Stimulated activated naive B cell treated with anti-CD40 and anti-IgM and Interleukin-4, amounts not matched to agents 10 μg/mL and 1 μg/mL and 100 μg/mL, for 72 hours (primary cell): ENCODE results near the gene DHX16.
A peak's percentile ranks its signal among the peaks of the same experiment; 100 is the strongest.

ENCODE experiments used
- ATAC-seq, 2 donors: fragments of 150-1000 bp; cut with Tn5 transposase; replicated peaks; 2 replicates each; pipeline ENCODE4 v1.10.0; 2021; ENCODE audit warnings: moderate library complexity in 1 of 2
- DNase-seq: peaks from one replicate; pipeline ENCODE4 v3.0.0; 2021
- H3K27ac Mint-ChIP-seq: one replicate; pipeline ENCODE4 v1.8.0; 2022; ENCODE audit warnings: mild to moderate bottlenecking, mixed read lengths
- H3K27me3 Mint-ChIP-seq, 2 donors: one replicate each; pipeline ENCODE4 v1.8.0; 2022; ENCODE audit warnings: mixed read lengths in 2 of 2
- H3K36me3 Mint-ChIP-seq, 2 donors: one replicate each; pipeline ENCODE4 v1.8.0; 2022; ENCODE audit warnings: mixed read lengths in 2 of 2, mild to moderate bottlenecking in 1 of 2
- H3K4me1 Mint-ChIP-seq, 2 donors: one replicate each; pipeline ENCODE4 v1.8.0; 2022; ENCODE audit warnings: mixed read lengths in 2 of 2, mild to moderate bottlenecking in 1 of 2
- H3K4me3 Mint-ChIP-seq, 2 donors: one replicate each; pipeline ENCODE4 v1.8.0; 2022; ENCODE audit warnings: mild to moderate bottlenecking in 2 of 2, mixed read lengths in 2 of 2, moderate library complexity in 1 of 2
- H3K9me3 Mint-ChIP-seq, 2 donors: one replicate each; pipeline ENCODE4 v1.8.0; 2022; ENCODE audit warnings: mixed read lengths in 2 of 2, mild to moderate bottlenecking in 1 of 2

DHX16 gene

GRCh38 chr6:30686908-30687658 lies 14.3 kb upstream of the DHX16 start:
- Mint-ChIP-seq H3K9me3 (no peaks in the 10 kb centered on the region), H3K27me3 (no peaks in the 10 kb centered on the region), H3K27ac (peak overlapping the region; percentile 91), H3K4me3 (peak overlapping the region; percentile 89 to 99), H3K36me3 (peaks cover 44 to 56% of the 10 kb centered on the region in 2 donors), H3K4me1 (peaks cover 47 to 61% of the 10 kb centered on the region in 2 donors)
- DNase-seq (peak; percentile 96), ATAC-seq (peak; percentile 52 to 64)

- no peaks in the 10 kb centered on the region for H3K27me3 Mint-ChIP-seq
- H3K4me3 Mint-ChIP-seq = peak within 1 kb of the TSS; percentile 89 to 99
- peak within 1 kb of the TSS; percentile 91 for H3K27ac Mint-ChIP-seq
- H3K36me3 Mint-ChIP-seq = peaks cover 48 to 65% of the 10 kb centered on the region in 2 donors
- H3K4me1 Mint-ChIP-seq = peaks cover 46 to 69% of the 10 kb centered on the region in 2 donors
- DNase-seq (peak; percentile 73), ATAC-seq (peak; percentile 32 to 40)
- H3K9me3 Mint-ChIP-seq = no peaks in the 10 kb centered on the region
Observed at GRCh38 chr6:30686009-30686907, 13.5 kb upstream of the DHX16 start, which contains the start of gene PPP1R18. Gene PPP1R18, minus strand, starts transcription at chr6:30686645. Its CDS starts 627 bp downstream, at chr6:30686018.

- Mint-ChIP-seq H3K4me1 (peaks cover 49 to 74% of the 10 kb centered on the region in 2 donors), H3K27ac (peak overlapping the region; percentile 91), H3K27me3 (no peaks in the 10 kb centered on the region), H3K4me3 (peak overlapping the region; percentile 89 to 99), H3K9me3 (no peaks in the 10 kb centered on the region), H3K36me3 (peaks cover 53 to 71% of the 10 kb centered on the region in 2 donors)
- ATAC-seq (no peak), DNase-seq (no peak)
Observed at GRCh38 chr6:30685157-30686008, 12.6 kb upstream of the DHX16 start.

GRCh38 chr6:30684386-30685156 lies 11.8 kb upstream of the DHX16 start:
- H3K27me3 Mint-ChIP-seq = no peaks in the 10 kb centered on the region
- peaks cover 49 to 74% of the 10 kb centered on the region in 2 donors for H3K4me1 Mint-ChIP-seq
- ATAC-seq = no peak
- DNase-seq = no peak
- H3K36me3 Mint-ChIP-seq = peaks cover 56 to 79% of the 10 kb centered on the region in 2 donors
- H3K4me3 Mint-ChIP-seq = peak overlapping the region; percentile 89 to 99
- H3K9me3 Mint-ChIP-seq = no peaks in the 10 kb centered on the region
- peak overlapping the region; percentile 92 for H3K27ac Mint-ChIP-seq

DNA sequence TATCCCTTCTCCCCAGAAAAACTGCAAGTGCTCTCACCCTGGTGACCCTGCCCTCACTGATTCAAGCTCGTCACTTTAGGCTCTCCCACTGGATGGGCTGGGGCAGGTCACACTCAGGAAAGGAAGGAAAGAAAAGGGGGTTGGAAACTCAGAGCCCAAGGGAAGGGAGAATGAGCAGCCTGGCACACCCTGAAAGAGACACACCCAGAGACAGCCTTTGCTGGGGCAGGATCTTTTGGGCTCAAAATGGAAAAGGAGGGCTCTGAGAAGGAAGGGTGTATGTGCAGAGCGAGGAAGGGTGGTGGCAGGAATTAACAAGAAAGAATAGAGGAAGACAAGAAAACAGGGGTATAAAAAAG lies 11.2 kb upstream of the DHX16 start:
- Mint-ChIP-seq H3K9me3 (no peaks in the 10 kb centered on the region), H3K27me3 (no peaks in the 10 kb centered on the region), H3K4me3 (peak overlapping the region; percentile 89 to 99), H3K27ac (peak overlapping the region; percentile 92), H3K4me1 (peaks cover 49 to 74% of the 10 kb centered on the region in 2 donors), H3K36me3 (peaks cover 57 to 78% of the 10 kb centered on the region in 2 donors)
- DNase-seq = no peak
- no peak for ATAC-seq

GRCh38 chr6:30683183-30683979 lies 10.6 kb upstream of the DHX16 start:
- H3K36me3 Mint-ChIP-seq = peaks cover 60 to 78% of the 10 kb centered on the region in 2 donors
- ATAC-seq (no peak), DNase-seq (no peak)
- peak overlapping the region; percentile 92 for H3K27ac Mint-ChIP-seq
- H3K4me3 Mint-ChIP-seq = peak overlapping the region; percentile 89 to 99
- H3K9me3 Mint-ChIP-seq = no peaks in the 10 kb centered on the region
- H3K4me1 Mint-ChIP-seq = peaks cover 45 to 72% of the 10 kb centered on the region in 2 donors
- H3K27me3 Mint-ChIP-seq = no peaks in the 10 kb centered on the region

DNA sequence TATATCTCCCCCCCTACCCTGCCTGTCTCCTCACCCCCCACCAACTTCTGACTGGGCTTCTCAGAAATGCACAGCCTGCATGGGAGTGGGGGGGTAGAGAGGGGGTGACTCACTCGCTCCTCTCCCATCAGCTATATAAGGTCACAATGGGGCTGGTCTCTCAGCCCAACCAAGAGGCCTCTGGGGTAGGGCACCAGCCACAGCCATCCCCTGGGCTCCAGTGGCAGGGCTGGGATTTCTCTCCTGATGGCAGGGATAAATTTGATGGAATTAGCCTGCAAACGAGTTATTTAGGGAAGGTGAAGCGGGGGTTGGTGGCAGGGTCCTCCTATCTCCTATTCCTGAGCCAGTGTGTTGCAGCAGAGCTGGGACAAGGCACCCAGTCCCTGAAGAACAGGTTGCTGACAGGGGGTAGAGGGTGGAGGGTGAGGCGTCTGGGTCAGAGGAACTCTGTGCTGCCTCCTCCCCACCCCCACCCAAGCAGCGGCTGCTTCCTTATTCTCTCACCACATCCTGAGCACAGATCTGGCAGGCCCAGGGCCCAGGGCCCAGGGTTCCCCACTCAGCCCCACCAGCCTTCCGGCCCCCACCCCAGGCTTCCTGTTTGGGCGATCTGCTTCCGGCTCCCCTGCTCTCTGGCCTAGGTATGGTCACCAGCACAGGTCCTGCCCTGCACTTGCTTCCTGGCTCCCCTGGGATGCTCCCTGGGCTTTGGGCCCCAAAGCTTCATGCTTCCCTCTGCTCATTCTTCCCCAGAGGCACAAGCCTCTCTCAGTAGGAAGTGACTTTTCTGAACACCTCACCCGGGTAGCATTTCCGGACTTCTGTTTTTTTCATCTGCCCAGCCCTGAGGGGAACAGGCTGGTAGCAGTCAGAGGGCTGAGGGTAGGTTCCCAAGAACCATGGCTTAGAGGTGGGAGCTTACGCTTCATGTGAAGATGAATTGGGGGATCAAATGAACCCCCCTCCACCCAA lies 9.6 kb upstream of the DHX16 start:
- peak; percentile 67 to 70 for ATAC-seq
- peak; percentile 83 for DNase-seq
- Mint-ChIP-seq H3K27me3 (no peaks in the 10 kb centered on the region), H3K4me1 (peaks cover 37 to 62% of the 10 kb centered on the region in 2 donors), H3K4me3 (peak overlapping the region; percentile 89 to 99), H3K36me3 (peaks cover 60 to 73% of the 10 kb centered on the region in 2 donors), H3K9me3 (no peaks in the 10 kb centered on the region), H3K27ac (peak overlapping the region; percentile 92)

DNA sequence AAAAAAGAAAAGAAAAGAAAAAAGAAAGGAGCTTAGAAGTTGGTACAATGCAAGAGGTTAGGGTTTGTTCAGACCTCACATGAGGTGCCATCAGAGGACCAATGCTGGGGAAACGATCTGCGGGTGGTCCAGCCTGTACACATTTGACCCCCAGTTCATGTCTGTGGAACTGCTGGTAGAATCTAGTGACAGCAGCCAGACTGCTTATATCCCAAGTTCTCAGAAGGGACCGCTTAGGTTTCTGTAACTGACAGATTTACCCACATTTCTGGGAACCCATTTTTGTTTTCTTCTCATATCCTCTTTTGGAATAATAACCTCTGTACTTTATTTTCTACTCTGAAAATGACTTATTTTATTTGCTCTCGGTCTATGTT lies 8.9 kb upstream of the DHX16 start:
- peaks cover 37 to 65% of the 10 kb centered on the region in 2 donors for H3K4me1 Mint-ChIP-seq
- DNase-seq (no peak), ATAC-seq (peak in 1 of 2 donors; percentile 0)
- peak overlapping the region; percentile 89 to 99 for H3K4me3 Mint-ChIP-seq
- no peaks in the 10 kb centered on the region for H3K9me3 Mint-ChIP-seq
- no peaks in the 10 kb centered on the region for H3K27me3 Mint-ChIP-seq
- peak overlapping the region; percentile 92 for H3K27ac Mint-ChIP-seq
- peaks cover 64 to 77% of the 10 kb centered on the region in 2 donors for H3K36me3 Mint-ChIP-seq

DNA sequence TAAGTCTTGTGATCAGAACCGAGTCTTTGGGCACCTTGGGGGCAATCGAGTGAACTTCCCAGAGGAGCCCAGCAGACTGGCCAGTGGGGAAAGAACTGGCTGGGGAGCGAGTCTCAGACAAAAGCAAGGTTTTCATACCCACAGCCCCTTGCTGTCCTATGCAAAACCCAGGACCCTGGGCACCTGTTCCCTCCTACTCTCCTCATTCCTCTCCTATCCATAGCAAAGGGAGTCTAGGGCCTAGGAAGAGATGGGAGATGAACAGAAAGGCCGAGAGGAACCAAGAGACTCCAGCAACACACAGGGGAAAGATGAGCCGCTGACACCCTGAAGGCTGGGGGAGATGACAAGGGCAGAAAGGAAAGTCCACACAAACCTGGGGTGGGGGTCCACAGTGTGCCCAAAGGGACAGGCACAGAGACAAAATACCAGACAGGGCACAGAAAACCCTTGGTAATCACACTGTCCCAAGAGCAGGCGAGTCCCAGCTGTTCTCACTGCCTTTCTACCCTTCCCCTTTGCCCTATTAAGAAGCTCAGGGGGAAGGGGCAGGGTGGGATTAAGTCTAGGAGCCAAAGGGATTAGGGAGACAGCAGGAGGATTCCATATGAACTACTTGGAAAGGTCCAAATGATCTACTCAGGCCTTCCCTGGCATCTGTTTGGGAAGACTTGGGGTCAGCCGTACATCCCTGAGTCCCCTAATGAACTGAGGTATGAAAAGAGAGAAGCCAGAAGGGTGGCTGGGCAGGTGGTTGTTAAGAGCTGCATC lies 7.1 kb upstream of the DHX16 start:
- H3K36me3 Mint-ChIP-seq = peaks cover 59 to 71% of the 10 kb centered on the region in 2 donors
- H3K4me3 Mint-ChIP-seq = peak overlapping the region; percentile 89 to 99
- DNase-seq (no peak), ATAC-seq (no peak)
- H3K27ac Mint-ChIP-seq = peak overlapping the region; percentile 47
- H3K9me3 Mint-ChIP-seq = no peaks in the 10 kb centered on the region
- peaks cover 37 to 60% of the 10 kb centered on the region in 2 donors for H3K4me1 Mint-ChIP-seq
- H3K27me3 Mint-ChIP-seq = no peaks in the 10 kb centered on the region

- H3K27ac Mint-ChIP-seq = peak overlapping the region; percentile 88
- peak overlapping the region; percentile 89 to 99 for H3K4me3 Mint-ChIP-seq
- peaks cover 54 to 64% of the 10 kb centered on the region in 2 donors for H3K36me3 Mint-ChIP-seq
- H3K9me3 Mint-ChIP-seq = no peaks in the 10 kb centered on the region
- peak; percentile 79 for DNase-seq
- H3K27me3 Mint-ChIP-seq = no peaks in the 10 kb centered on the region
- ATAC-seq = peak; percentile 50 to 58
- peaks cover 35 to 58% of the 10 kb centered on the region in 2 donors for H3K4me1 Mint-ChIP-seq
Observed at GRCh38 chr6:30678964-30679726, 6.3 kb upstream of the DHX16 start.
